GM19468 (cell line): ENCODE measurements around the gene ASXL3.

Experiments
- ATAC-seq: cut with Tn5 transposase; IDR thresholded peaks from one replicate; pipeline ENCODE4 v1.9.1; 2021; ENCODE audit warnings: mild to moderate bottlenecking, moderate library complexity, moderate number of reproducible peaks; ENCODE audit not compliant: unreplicated experiment; ENCODE audit errors: extremely low read depth

The ASXL3 gene

DNA sequence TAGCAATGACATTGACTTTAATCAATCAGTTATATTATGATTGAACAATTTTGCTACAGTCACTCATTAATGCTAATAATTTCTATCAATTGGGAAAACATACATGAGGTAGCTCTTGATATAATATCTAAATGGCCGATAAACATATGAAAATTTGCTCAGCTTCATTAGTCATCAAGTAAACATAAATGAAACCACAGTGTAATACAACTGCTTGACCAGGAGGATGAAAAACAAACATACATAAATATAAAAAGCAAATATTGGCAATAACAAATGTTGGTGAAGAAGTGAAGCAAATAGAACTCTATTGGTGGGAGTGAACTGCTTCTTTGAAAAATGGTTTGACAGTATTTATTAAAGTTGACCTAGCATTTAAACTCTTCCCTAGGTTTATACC, 130.9 kb downstream of the ASXL3 start:
- ATAC-seq, result no peak

DNA sequence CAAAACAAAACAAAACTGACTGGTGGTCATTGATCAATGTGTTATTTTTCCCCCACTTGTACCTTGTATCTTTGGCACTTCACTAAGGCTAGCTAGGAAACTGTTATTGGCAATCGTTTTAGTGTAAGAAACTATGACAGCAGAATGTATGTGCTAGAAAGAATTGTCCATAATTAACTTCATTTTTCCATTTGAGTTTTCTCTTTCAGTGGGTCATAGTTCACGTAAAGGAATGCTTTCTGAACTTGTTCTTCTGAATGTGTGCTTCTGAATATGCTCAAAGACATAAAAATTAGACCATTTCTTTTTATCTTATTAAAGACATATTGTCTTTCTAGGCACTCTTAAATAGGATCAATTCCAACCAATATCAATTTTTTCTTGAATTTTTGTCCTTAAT, 132.2 kb downstream of the ASXL3 start:
- ATAC-seq, result no peak

DNA sequence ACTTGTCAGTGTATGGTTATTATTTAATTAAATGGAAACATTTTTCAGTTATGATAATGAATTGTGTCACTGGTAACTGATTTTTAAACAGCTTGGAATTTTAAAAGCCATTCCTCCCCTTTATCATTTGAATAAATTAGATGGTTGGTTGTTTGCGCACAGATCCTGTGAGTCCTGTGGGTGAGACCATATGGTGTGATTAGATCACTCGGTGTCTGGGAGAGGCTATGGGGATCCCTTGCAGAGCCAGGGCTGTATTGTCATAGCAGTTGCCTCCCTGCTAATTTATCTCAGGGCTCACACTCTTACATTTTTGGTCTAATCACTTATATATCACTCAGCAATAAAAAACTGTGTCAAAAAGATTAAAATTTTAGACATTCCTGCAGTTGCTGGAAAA, 133.5 kb downstream of the ASXL3 start:
- no peak for ATAC-seq

DNA sequence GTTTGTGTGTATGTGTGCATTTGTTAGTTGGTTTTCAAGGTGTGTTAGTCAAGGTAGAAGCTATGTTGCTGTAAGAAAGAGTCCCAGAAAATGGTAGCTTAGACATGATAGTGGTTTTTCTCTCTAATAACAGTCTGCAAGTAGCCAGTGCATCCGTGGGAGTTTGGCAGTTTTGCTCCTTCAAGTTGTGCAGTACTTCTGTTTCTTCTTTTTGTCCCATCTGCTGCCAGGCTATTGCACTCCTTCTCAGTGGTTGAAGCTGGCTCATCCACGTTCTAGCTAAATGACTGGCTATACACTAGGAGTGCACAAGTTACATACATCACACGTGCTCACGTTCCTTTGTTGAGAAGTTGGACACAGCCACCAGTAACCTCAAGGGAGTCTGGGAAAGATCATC, 134.7 kb downstream of the ASXL3 start:
- ATAC-seq, result no peak

DNA sequence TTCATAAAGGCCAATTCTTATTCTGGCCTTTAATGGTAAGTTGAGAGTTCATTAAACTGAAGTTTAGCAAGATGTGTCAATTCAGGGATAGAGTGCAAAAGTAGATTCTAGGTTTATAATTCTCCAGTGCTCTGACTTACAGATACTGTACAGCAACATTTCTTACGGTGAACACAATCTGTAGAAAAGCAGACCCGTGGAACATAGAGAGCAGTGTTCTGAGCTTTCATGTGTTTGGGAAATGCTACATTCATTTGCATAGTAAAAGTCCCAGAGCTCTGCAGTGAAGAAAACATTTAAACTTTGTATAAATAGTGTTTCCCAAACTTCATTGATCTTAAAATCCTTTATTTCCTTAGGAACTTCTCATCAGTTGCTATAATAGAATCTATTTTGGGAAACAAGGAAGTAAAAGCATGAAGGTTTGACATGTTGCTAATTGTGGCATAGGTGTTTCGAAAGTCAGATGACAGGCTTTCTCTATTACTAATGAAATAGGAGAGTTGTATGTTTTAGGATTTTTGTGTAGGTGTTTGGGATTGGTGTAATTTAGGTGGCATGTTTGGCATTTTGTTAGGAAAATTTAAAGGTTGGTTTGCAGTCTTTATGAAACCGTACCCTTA, 138.2 kb downstream of the ASXL3 start:
- ATAC-seq, result no peak

DNA sequence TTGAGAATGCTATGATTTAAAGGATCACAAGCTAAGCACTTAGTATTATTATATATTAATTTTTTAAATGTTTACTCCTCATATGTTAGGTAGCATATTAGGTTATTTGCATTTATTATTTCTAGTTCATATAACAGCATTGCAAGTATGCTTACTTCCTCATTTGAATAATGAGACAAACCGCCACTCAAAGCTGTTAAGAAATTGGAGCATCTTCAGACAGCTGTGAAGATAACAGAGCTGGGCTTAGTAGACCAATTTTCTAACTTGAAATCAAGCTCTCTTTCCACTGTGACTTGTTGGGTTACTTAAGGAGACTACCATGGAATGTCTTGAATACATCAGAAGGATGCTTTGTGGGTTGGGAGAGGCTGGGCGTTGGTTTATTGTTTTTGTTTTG, 139.3 kb downstream of the ASXL3 start:
- no peak for ATAC-seq

DNA sequence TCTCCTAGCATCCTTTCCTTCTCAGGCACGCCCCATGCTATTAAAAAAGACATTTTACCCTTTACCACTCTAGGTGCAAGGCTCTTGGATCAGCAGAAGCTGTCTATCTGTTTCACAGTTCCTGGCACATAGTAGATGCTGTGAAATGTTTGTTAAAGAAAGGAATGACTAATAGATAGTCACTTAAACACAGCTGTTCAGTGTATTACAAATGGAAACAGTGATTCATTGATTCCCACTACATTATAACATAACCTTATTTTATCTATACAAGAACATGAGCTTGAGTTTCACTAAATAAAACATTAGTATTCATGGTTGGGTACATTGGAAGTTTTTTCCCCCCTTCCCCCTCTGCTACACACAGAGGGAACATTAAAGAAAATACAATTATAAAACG, 142.1 kb downstream of the ASXL3 start:
- ATAC-seq, result no peak

DNA sequence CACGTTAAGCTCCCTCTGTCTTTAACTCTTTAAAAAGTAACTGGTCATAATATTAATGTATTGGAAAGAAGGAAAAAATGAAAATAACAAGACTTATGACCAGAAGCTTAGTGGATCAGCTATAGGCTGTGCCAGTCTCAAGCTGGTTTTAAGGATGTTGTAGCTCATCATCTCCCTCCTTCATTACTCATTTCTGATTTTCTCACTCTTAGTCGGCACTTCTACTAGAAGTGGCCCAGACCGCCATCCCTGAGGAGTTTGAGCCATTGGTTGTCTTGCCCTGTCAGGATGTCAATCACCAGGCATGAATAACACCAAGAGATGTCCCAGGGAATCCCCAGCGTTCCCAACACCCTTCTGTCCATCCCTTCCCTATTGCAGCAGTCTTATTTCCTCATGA, 151.5 kb downstream of the ASXL3 start:
- no peak for ATAC-seq

DNA sequence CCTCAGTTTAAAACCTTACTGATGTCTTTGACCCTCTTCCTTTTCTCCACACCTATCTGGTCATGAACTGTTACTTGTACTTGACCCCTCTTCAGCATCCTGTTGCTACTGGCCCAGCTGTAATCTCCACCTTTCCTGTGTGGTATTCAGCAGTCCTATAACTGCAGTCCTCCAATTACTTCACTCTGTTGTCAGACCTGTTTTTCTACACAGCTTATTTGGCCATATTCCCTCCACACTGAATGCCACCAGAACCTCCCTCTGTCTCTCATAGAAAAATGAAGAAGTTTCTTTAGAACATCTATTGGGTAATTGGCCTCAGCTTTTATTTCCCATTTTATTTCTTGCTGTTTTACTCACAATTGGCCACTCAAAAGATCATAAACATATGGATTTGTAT, 155.4 kb downstream of the ASXL3 start:
- ATAC-seq, result no peak

DNA sequence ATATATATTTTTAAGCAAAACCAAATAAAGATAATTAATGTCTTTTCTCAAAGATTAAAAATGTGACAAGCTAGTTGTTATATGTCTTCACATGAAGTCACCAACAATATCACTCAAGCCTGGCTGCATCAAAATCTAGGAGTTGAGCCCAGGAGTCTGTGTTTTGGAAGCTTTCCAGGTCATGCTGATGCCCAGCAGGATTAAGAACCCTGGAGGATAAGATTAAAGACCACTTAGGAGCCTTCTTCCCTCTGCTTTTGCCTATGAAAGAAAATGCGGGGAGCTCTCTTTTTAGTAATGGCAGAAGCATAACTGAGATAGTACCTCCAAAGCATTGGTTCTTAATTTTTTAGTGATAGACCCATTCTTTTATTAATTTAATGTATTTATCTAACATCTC, 157.4 kb downstream of the ASXL3 start:
- no peak for ATAC-seq

DNA sequence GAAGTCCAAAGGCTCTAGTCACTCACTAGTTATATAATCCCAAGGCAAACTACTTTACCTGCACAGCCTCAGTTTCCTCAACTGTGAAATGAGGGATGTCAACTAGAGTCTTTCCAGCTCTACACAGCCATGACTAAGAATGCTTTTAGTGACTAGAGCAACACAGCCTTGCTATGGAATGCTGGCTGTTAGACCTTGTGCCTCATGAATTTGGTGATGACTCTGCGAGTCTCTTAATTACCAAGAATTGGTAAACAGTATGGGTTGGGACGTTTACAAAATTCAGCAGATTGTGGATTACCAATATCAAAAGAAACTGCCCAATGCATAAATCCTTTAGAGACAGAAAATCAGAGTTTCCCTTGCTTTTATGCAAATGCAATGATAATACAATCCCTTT, 163.7 kb downstream of the ASXL3 start:
- ATAC-seq, result no peak

DNA sequence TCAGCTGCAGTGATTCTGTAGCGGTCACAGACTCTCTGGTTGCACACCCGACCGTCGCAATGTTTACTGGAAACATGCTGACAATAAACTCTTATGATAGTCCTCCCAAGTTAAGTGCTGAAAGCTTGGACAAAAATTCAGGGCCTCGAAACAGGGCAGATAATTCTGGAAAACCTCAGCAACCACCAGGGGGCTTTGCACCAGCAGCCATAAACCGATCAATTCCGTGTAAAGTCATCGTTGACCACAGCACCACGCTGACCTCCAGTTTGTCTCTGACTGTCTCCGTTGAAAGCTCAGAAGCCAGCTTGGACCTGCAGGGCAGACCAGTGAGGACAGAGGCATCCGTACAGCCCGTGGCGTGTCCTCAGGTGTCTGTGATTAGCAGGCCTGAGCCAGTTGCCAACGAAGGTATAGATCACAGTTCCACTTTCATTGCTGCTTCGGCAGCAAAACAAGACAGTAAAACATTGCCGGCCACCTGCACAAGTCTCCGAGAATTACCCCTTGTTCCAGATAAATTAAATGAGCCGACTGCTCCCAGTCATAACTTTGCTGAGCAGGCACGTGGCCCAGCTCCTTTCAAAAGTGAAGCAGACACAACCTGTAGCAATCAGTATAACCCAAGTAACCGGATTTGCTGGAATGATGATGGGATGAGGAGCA, 166.1 kb downstream of the ASXL3 start:
- ATAC-seq, result no peak

DNA sequence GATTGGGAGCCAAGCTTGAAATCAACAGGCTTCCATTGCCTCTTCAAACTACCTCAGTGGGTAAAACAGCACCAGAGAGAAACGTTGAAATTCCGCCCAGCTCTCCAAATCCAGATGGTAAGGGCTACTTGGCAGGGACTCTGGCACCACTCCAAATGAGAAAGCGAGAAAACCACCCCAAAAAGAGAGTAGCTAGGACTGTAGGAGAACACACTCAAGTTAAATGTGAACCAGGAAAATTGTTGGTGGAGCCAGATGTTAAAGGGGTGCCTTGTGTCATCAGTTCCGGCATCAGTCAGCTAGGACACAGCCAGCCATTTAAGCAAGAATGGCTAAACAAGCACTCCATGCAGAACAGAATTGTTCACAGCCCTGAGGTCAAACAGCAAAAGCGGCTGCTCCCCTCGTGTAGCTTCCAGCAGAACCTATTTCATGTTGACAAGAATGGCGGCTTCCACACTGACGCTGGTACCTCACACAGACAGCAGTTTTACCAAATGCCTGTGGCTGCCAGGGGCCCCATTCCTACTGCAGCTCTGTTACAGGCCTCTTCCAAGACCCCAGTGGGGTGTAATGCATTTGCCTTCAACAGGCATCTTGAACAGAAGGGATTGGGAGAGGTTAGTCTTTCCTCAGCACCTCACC, 167.3 kb downstream of the ASXL3 start:
- no peak for ATAC-seq

DNA sequence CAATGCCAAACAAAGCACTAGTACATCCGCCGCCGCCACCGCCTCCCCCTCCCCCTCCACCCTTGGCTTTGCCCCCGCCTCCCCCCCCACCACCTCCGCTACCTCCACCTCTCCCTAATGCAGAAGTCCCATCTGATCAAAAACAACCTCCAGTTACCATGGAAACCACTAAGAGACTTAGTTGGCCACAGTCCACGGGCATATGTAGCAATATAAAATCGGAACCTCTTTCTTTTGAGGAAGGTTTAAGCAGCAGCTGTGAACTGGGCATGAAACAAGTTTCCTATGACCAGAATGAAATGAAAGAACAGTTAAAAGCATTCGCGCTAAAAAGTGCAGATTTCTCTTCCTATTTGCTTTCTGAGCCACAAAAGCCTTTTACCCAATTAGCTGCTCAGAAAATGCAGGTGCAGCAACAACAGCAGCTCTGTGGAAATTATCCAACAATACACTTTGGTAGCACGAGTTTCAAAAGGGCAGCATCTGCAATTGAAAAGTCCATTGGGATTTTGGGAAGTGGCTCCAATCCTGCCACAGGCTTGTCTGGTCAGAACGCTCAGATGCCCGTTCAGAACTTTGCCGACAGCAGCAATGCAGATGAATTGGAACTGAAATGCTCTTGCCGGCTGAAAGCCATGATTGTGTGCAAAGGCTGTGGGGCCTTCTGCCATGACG, 168.0 kb downstream of the ASXL3 start:
- no peak for ATAC-seq

DNA sequence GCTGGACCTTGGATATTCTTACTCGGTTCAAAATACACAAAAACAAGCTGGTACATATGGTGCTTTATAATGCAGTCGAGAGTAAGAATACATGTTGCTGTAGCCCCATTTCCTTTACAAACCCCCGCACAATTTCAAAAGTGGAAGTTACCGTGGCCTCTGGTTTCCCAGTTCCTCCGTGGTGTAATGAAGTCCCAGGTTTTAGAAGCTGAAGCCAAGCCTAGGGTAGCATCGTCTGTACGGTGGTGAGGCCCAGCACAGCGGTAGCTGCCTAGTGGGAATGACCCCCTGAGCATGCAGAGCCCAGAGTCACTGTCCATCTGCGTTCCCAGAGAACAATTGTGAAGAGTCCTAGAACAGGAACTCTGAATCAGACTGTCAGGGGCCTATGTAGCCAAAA, 171.8 kb downstream of the ASXL3 start:
- ATAC-seq, result no peak

DNA sequence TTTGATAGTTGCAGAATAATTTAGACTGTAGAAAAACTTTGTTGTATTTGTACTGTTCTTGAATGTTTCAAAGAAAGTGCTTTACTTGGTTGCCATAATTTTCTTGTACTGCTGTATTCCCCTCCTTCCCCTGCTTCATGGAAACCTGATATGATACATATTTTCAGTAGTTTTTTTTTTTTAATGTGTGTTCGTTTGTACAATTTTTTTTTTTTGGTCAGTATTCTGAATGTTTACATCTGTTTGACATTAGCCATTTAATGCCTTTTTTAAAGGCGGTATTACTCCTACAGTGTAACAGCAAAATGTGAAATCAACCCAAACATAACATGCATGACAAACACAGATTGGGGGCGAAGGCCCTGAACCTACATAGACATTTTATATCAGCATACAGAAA, 172.3 kb downstream of the ASXL3 start:
- no peak for ATAC-seq

DNA sequence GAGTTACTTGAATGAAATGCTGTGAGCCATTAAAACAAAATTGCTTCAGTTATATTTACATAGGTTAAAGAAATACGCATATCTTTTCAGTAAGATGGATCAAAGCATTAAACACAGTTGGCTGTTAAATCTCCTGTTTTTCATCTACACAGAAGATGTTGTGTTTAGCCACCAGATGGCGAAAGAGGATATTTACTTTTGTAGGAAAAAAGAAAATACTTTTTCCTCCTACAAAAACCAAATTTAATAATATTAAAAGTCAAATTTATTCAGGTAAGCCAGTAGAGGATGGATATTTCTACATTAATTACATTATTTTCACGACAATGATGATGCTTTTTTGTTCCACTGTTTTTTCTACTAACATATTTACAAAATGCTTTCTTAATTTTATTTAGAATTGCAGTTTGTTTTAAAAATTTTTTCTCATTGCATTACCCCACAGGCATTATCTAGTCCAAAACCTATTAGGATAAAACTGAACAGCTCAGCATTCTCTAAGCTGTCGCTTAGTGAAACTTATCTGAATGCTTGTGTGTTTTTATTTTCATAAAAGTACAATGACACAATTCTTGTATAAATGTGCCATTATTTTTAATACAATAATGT, 173.7 kb downstream of the ASXL3 start:
- ATAC-seq, result no peak

DNA sequence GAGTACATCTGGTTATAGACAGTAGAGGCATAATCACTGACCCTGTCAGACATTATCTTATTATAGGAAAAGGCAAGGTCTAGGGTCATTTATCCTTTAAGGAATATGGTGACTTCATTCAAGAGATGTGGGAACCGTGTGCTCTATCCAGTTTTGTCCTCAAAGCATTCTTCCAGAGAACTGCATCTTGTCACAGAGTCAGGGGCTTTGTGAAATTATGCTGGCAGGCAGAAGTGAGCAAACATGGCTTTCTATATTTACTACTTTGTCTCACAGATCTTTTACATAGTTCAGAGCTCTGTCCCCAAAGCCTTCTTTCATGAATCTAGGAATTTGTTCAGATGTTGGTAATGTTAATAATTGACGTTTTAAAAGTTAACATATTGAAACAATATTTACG, 177.4 kb downstream of the ASXL3 start:
- no peak for ATAC-seq

DNA sequence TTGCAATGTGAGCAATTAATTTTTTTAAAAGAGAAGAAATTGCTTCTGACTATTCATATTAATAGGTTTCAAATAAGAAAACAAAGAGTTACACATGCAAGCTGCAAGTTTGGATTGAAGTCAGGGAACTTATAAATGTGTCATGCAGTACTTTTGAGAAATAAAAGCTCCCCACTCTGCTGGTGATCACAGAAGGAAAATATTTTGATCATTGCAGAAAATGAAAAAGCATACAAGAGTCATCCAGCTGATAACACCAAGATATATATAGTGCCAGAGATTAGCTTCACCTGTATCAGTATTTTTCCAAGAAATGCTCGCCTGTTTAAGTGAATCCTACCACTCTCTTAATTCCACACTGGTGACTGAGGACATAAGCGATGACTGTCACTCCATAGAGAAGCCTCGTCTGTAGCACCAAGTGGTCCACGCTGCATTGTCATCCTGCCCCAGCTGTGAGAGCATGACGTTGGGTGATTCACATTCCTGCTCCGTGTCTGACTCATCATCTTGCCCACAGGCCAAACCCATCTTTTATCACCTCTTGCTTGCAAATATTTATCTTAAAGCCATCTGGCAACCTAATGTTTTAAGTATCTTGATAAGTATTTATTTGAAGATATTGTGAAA, 178.0 kb downstream of the ASXL3 start:
- no peak for ATAC-seq

DNA sequence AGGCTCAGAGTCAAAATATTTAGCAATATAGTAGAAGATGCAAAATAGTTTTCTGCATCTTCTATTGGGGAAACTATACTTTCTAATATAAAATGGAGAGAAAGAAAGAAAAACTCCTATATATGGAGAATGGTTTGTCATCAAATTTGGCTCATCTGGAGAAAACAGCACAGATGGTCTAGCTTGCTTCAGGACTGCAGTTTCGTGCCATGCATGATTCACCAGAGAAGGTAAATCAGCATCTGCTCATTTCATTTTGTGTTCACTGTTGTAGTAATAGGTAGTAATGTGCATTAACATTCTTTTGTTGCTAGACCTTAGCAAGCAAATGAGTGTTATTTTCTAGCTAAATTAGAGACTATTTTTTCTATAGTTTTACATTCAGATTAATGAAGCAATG, 179.0 kb downstream of the ASXL3 start:
- no peak for ATAC-seq

DNA sequence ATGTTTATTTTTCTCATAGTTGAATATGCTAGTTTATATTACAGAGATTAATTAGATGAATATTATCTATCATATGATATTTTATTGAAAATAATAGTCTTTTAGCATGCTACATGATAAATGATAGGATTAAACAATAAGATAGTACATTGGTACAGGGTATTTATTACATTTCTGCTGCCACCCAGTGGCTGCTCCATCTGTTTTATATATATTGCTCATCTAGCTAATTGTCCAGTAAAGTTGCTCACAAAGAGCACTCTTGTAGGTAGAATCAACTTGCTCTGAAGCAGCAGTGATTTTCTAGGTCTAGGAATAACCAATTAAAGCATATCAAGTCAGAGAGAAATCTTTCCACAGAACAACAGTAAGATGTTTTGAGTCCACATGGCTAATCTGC, 183.3 kb downstream of the ASXL3 start:
- ATAC-seq, result no peak
